SH-SY5Y (cell line): ENCODE measurements around the gene WDR49.

ENCODE experiments used
- GATA2 ChIP-seq: IDR thresholded peaks from 2 replicates; pipeline ENCODE4 v1.6.1; 2011; ENCODE audit warnings: mild to moderate bottlenecking, low read depth, low read length
- GATA3 ChIP-seq: IDR thresholded peaks from 2 replicates; pipeline ENCODE4 v1.6.1; 2011; ENCODE audit warnings: low read depth, mild to moderate bottlenecking, low read length, moderate library complexity

GRCh38 chr3:167481164-167481563, 172.6 kb downstream of the WDR49 start:
- TF ChIP-seq GATA2 (no peak), GATA3 (no peak)
